Gastrocnemius medialis (tissue), 4 donors: Measurements from ENCODE around the gene VIM.

ENCODE experiments used
- CTCF ChIP-seq, 5 experiments: fragments of 450-650 bp in 3 of 5; fragments of 200-600 bp in 2 of 5; sonication (generic) in 2 of 5; IDR thresholded peaks in 4 of 5; conservative IDR thresholded peaks in 1 of 5; 1 replicate in 4 of 5; 2 replicates in 1 of 5; pipeline ENCODE4 v1.5.1; 2016 to 2019; ENCODE audit warnings: antibody characterized with exemption in 5 of 5, mild to moderate bottlenecking in 3 of 5, moderate library complexity in 3 of 5
- POLR2A ChIP-seq, 2 donors: fragments of 450-650 bp; IDR thresholded peaks; one replicate each; pipeline ENCODE4 v1.6.1; 2017; ENCODE audit warnings: antibody characterized with exemption in 2 of 2, mild to moderate bottlenecking in 2 of 2, moderate library complexity in 2 of 2

- TF ChIP-seq CTCF (IDR thresholded peaks at IDR 0.05 in 4 of 5, conservative IDR thresholded peaks at IDR 0.05 in 1 of 5), result no peak
- no peak for TF ChIP-seq POLR2A (IDR thresholded peaks at IDR 0.05)
Observed at GRCh38 chr10:17217631-17218232, 10.3 kb upstream of the VIM start.
